MCF 10A (cell line): ENCODE measurements around the gene NR1H3. TPM values are rescaled to one million over a fixed set of nuclear protein-coding genes. Genes with fewer than 3 reads are reported as not detected.

Source experiments
- BruUV-seq: library from RNA; stranded (reverse); fragments of 400-500 nt; replicated peaks from 2 replicates; lab custom pipeline; 2021; lab: Mats Ljungman, UMichigan
- CTCF ChIA-PET: fragments of 300-600 bp; sonication (Branson Sonifier 250); formaldehyde crosslinking; extraction: SDS; loops from one replicate; lab custom pipeline; 2021; ENCODE audit warnings: antibody characterized with exemption, inconsistent platforms; lab: Yijun Ruan, JAX
- POLR2A ChIA-PET: fragments of 300-600, 350-650 bp; sonication (Branson Sonifier 250); formaldehyde crosslinking; extraction: SDS; loops from one replicate; lab custom pipeline; 2020; ENCODE audit warnings: antibody characterized with exemption, inconsistent platforms; lab: Yijun Ruan, JAX
- DNase-seq: peaks from one replicate; pipeline ENCODE4 v3.0.0-alpha.2; 2018; ENCODE audit not compliant: unreplicated experiment
- H3K27ac Mint-ChIP-seq: one replicate; pipeline ENCODE4 v1.8.0; 2022; ENCODE audit warnings: mild to moderate bottlenecking, low read depth, mixed read lengths; ENCODE audit not compliant: unreplicated experiment
- H3K27me3 Mint-ChIP-seq: one replicate; pipeline ENCODE4 v1.8.0; 2022; ENCODE audit warnings: mixed read lengths; ENCODE audit not compliant: insufficient read depth, unreplicated experiment
- H3K36me3 Mint-ChIP-seq: one replicate; pipeline ENCODE4 v1.8.0; 2022; ENCODE audit warnings: mild to moderate bottlenecking, moderate library complexity, mixed read lengths; ENCODE audit not compliant: insufficient read depth, unreplicated experiment
- H3K4me1 Mint-ChIP-seq: one replicate; pipeline ENCODE4 v1.8.0; 2022; ENCODE audit warnings: mixed read lengths; ENCODE audit not compliant: insufficient read depth, unreplicated experiment
- H3K4me3 Mint-ChIP-seq: one replicate; pipeline ENCODE4 v1.8.0; 2022; ENCODE audit warnings: mild to moderate bottlenecking, moderate library complexity, mixed read lengths; ENCODE audit not compliant: unreplicated experiment
- H3K9me3 Mint-ChIP-seq: one replicate; pipeline ENCODE4 v1.8.0; 2022; ENCODE audit warnings: mixed read lengths; ENCODE audit not compliant: unreplicated experiment
- intact Hi-C: fragments of 100-400 bp; cut with micrococcal nuclease; formaldehyde crosslinking; loops from 2 replicates; pipeline ENCODE4 v1.14.1; 2022
- total RNA-seq: library from RNA; stranded (reverse); gene quantifications from 2 replicates; pipeline ENCODE4 v1.2.3, GENCODE V29; 2022
- TF ChIP-seq, protein P1 (sequence below): fragments of 200-600 bp; IDR thresholded peaks from one replicate; pipeline ENCODE4 v1.8.0; 2022; ENCODE audit warnings: antibody characterized with exemption, mild to moderate bottlenecking; ENCODE audit not compliant: unreplicated experiment

The NR1H3 gene
- total RNA-seq, 1 experiment from 2014 or later = 17.8 TPM

DNA sequence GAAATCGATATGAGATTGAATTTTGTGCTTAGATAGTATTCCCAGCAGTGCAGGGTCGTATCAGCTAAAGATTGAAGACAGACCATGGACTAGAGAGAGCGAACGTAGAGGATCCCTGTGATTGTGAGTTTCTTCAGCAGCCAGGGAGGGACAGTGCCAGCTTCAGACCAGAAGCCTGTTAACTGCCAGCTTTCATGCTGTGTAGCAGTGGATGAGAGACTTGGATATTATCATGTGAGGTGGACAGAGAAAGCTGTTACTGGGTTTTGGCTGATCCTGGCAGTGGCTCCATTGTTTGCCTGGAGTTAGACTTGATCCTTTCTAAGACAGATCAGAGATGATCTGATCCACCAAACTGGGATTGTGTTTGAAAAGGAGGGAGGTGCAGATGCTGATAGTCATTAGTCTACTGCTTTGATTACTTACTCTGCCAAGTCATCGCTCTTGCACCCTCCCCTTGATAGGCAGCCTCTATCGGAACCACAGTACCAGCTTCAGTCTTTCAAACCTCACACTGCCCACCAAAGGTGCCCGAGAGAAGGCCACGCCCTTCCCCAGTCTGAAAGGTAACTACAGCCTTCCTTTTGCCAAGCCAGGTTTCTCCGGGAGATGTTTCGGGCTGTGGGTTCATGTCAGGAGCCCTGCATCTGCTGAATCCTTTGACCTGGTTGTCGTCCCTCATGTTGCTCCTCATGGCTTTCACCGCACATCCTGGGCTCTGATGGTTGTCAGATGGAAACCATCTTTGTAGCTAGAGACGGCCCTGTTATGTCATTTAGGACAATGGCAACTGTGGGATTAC lies 28.4 kb downstream of the NR1H3 start:
- H3K4me1 Mint-ChIP-seq = no peaks in the 10 kb centered on the region
- no peak for DNase-seq
- H3K4me3 Mint-ChIP-seq = no peak overlapping the region
- no peaks in the 10 kb centered on the region for H3K9me3 Mint-ChIP-seq
- TF ChIP-seq, protein P1, sequence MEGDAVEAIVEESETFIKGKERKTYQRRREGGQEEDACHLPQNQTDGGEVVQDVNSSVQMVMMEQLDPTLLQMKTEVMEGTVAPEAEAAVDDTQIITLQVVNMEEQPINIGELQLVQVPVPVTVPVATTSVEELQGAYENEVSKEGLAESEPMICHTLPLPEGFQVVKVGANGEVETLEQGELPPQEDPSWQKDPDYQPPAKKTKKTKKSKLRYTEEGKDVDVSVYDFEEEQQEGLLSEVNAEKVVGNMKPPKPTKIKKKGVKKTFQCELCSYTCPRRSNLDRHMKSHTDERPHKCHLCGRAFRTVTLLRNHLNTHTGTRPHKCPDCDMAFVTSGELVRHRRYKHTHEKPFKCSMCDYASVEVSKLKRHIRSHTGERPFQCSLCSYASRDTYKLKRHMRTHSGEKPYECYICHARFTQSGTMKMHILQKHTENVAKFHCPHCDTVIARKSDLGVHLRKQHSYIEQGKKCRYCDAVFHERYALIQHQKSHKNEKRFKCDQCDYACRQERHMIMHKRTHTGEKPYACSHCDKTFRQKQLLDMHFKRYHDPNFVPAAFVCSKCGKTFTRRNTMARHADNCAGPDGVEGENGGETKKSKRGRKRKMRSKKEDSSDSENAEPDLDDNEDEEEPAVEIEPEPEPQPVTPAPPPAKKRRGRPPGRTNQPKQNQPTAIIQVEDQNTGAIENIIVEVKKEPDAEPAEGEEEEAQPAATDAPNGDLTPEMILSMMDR = no peak
- no peaks in the 10 kb centered on the region for H3K27me3 Mint-ChIP-seq
- intact Hi-C loops = no loop called here
- BruUV-seq = no TSS peak
- ChIA-PET POLR2A (interaction anchor here (0.6 kb wide), 1 partner anchor 468 kb away, joined by 5 read pairs; no protein-coding TSS in a partner anchor), CTCF (interaction anchor here (0.5 kb wide), 1 partner anchor 917 kb away, joined by 3 read pairs; no protein-coding TSS in a partner anchor)
- peaks cover 88% of the 10 kb centered on the region for H3K36me3 Mint-ChIP-seq
- H3K27ac Mint-ChIP-seq = no peak overlapping the region

DNA sequence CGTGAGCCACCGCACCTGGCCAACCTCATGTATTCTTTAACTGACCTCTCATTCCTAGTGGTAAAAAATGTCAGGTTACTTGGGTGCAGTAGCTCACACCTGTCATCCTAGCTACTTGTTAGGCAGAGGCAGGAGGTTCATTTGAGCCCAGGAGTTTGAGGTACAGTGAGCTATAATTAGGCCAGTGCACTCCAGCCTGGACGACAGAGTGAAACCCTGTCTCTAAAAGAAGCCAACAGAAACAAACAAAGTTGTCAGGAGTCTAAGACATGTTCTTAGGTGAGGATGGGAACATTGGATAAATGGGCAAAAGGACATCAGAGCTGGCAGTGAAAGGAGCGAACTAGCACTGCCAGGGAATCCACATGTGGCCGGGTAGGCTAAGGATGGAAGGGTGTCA lies 30.3 kb downstream of the NR1H3 start:
- Mint-ChIP-seq H3K27me3 (no peaks in the 10 kb centered on the region), H3K27ac (no peak overlapping the region), H3K9me3 (no peaks in the 10 kb centered on the region), H3K4me3 (no peak overlapping the region), H3K4me1 (no peaks in the 10 kb centered on the region), H3K36me3 (peaks cover 85% of the 10 kb centered on the region)
- BruUV-seq = no TSS peak
- TF ChIP-seq, protein P1 = no peak
- ChIA-PET CTCF (interaction anchor here (0.7 kb wide), 1 partner anchor 67 kb away, joined by 3 read pairs; no protein-coding TSS in a partner anchor), POLR2A (no interaction called here)
- no peak for DNase-seq
- intact Hi-C loops = no loop called here

DNA sequence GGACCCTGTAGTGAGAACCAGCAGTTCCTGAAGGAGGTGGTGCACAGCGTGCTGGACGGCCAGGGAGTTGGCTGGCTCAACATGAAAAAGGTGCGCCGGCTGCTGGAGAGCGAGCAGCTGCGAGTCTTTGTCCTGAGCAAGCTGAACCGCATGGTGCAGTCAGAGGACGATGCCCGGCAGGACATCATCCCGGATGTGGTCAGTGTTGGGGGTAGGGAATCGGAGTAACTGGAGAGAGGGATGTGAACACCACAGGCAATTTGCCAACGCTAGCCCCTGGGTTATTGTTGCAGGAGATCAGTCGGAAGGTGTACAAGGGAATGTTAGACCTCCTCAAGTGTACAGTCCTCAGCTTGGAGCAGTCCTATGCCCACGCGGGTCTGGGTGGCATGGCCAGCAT lies 32.1 kb downstream of the NR1H3 start:
- no TSS peak for BruUV-seq
- TF ChIP-seq, protein P1 = no peak
- DNase-seq = no peak
- Mint-ChIP-seq H3K27ac (no peak overlapping the region), H3K4me3 (no peak overlapping the region), H3K9me3 (no peaks in the 10 kb centered on the region), H3K4me1 (no peaks in the 10 kb centered on the region), H3K27me3 (no peaks in the 10 kb centered on the region), H3K36me3 (peaks cover 79% of the 10 kb centered on the region)
- ChIA-PET CTCF (interaction anchor here (0.6 kb wide), 1 partner anchor 399 kb away, joined by 3 read pairs; no protein-coding TSS in a partner anchor), POLR2A (no interaction called here)
- intact Hi-C loops = no loop called here

DNA sequence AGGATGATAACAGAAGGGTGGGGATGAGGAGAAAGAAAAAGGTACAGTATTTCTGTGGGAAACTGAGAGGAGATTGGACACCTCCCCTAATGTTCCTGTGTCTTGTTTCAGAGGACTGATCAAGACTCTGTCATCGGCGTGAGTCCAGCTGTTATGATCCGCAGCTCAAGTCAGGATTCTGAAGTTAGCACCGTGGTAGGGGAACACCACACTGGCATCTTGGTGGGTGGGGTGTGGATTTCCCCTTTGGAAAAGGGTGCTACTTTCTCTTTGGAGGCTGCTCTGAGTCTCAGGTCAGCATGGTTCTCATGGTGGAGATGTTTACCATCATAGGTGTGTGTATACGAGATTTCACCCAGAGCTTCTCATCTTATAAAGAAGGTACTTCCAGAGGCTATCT lies 37.6 kb downstream of the NR1H3 start:
- H3K4me3 Mint-ChIP-seq = no peak overlapping the region
- BruUV-seq = no TSS peak
- H3K36me3 Mint-ChIP-seq = peaks cover 83% of the 10 kb centered on the region
- intact Hi-C loops = no loop called here
- TF ChIP-seq, protein P1 = no peak
- no peaks in the 10 kb centered on the region for H3K27me3 Mint-ChIP-seq
- CTCF ChIA-PET = no interaction called here
- POLR2A ChIA-PET = interaction anchor here (1.0 kb wide), 1 partner anchor 25 kb away, joined by 4 read pairs; no protein-coding TSS in a partner anchor
- no peak overlapping the region for H3K27ac Mint-ChIP-seq
- H3K9me3 Mint-ChIP-seq = no peaks in the 10 kb centered on the region
- no peak for DNase-seq
- no peaks in the 10 kb centered on the region for H3K4me1 Mint-ChIP-seq
